ENCODE data around the gene LRP8.

DNA sequence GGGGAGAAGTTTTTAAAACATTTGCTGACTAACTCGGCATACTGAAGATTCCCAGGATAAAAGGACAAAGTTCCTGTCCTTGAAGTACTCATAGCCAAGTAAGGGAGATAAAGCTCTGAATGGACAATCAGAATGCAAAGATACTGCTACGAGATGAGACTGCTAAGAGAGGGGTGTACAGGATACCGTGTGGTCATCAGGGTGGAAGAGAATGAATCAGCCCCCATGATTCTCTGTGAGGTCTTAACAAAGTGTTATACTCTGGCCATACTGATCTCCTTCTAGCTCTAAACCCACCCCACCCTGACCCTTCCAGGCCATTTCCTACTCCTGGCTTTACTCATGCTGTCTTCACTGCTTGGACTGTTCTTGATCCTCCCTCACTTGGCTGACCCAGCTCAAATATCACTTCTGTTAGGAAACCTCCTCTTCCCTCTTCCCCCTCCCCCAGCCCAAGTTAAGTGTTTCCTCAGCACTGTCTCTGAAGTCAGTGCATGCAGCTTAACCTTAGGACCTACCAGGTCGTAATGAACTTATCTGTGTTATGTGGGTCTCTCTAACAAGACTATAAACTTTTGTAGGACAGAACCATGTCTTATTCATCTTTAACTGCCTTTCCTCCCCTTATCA is 73.7 kb downstream of the LRP8 start:
- TF ChIP-seq, protein P1, sequence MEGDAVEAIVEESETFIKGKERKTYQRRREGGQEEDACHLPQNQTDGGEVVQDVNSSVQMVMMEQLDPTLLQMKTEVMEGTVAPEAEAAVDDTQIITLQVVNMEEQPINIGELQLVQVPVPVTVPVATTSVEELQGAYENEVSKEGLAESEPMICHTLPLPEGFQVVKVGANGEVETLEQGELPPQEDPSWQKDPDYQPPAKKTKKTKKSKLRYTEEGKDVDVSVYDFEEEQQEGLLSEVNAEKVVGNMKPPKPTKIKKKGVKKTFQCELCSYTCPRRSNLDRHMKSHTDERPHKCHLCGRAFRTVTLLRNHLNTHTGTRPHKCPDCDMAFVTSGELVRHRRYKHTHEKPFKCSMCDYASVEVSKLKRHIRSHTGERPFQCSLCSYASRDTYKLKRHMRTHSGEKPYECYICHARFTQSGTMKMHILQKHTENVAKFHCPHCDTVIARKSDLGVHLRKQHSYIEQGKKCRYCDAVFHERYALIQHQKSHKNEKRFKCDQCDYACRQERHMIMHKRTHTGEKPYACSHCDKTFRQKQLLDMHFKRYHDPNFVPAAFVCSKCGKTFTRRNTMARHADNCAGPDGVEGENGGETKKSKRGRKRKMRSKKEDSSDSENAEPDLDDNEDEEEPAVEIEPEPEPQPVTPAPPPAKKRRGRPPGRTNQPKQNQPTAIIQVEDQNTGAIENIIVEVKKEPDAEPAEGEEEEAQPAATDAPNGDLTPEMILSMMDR (IDR thresholded peaks at IDR 0.05), result no peak
- TF ChIP-seq REST (IDR thresholded peaks at IDR 0.05; ENCODE audit: low read depth, low read length) (no peak), SIN3A (IDR thresholded peaks at IDR 0.05; ENCODE audit: borderline replicate concordance, low read depth, low read length) (no peak), RFX5 (IDR thresholded peaks at IDR 0.05; ENCODE audit: low read length) (no peak), MXI1 (IDR thresholded peaks at IDR 0.05; ENCODE audit: low read depth, low read length) (no peak), GABPA (IDR thresholded peaks at IDR 0.05; ENCODE audit: low read depth) (no peak), EP300 (IDR thresholded peaks at IDR 0.05; ENCODE audit: borderline replicate concordance in 1 of 2, low read depth in 1 of 2, low read length in 1 of 2) (no peak), POLR2AphosphoS5 (IDR thresholded peaks at IDR 0.05; ENCODE audit: low read depth, low read length) (no peak), TAF1 (IDR thresholded peaks at IDR 0.05; ENCODE audit: borderline replicate concordance, low read depth, low read length) (no peak), RAD21 (IDR thresholded peaks at IDR 0.05; ENCODE audit: low read length) (no peak), MEF2A (IDR thresholded peaks at IDR 0.05; ENCODE audit: borderline replicate concordance, low read depth) (no peak), GATA2 (CRISPR knock-in tag; IDR thresholded peaks at IDR 0.05) (no peak)
- TF ChIP-seq, protein P2, sequence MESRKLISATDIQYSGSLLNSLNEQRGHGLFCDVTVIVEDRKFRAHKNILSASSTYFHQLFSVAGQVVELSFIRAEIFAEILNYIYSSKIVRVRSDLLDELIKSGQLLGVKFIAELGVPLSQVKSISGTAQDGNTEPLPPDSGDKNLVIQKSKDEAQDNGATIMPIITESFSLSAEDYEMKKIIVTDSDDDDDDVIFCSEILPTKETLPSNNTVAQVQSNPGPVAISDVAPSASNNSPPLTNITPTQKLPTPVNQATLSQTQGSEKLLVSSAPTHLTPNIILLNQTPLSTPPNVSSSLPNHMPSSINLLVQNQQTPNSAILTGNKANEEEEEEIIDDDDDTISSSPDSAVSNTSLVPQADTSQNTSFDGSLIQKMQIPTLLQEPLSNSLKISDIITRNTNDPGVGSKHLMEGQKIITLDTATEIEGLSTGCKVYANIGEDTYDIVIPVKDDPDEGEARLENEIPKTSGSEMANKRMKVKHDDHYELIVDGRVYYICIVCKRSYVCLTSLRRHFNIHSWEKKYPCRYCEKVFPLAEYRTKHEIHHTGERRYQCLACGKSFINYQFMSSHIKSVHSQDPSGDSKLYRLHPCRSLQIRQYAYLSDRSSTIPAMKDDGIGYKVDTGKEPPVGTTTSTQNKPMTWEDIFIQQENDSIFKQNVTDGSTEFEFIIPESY (IDR thresholded peaks at IDR 0.05; ENCODE audit: borderline replicate concordance, low read depth), result no peak

Data from SK-N-SH (cell line).